ENCODE measurements around the gene POLR3E.

DNA sequence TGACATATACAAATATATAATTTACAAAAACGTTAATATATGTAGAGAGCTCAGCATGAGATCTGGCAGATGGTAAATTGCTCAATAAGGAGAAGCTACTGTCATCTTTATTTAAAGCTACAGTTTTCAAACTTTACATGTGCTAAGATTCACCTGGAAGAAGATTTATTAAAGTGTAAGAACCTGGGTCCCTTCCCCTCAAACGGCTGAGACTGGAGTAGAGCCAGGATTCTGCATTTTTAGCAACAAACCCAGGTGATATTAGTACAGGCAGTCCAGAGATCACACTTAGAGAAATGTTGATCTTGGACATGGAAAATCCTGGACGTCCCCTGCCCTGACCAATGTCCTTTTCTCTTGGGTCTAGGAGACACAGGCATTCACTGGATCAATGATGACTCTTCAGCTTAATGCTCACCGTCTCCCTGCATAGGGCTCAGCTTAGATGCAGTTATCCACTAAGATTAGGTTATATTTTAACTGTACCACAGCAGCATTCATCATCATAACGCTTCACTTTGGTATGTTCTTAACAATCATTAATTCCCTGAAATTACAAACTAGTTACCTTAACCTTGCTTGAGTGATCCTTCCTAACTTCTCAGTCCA, 56.8 kb downstream of the POLR3E start:
- TF ChIP-seq ZNF274 (IDR thresholded peaks at IDR 0.05; ENCODE audit: low read depth, low read length) (no peak), YY1 (IDR thresholded peaks at IDR 0.05; ENCODE audit: insufficient read depth, insufficient read length) (no peak)

Data from NT2/D1 (cell line).